Neural cell (in vitro differentiated cells): Measurements from ENCODE around the gene AQP2. TPM values are rescaled to one million over a fixed set of nuclear protein-coding genes. Genes with fewer than 3 reads are reported as not detected.

Experiments
- H2AFZ ChIP-seq: fragments of 200-600, 300-800 bp; sonication (generic), shearing (Covaris generic); 2 replicates; pipeline ENCODE4 v1.6.0; 2014; ENCODE audit warnings: low read depth, mild to moderate bottlenecking, antibody characterized with exemption, low read length, moderate library complexity
- H3F3A ChIP-seq: fragments of 200-600 bp; shearing (Covaris generic); 2 replicates; pipeline ENCODE4 v1.6.1; 2016; ENCODE audit warnings: mild to moderate bottlenecking, moderate library complexity, mixed read lengths, antibody characterized with exemption, low read length; ENCODE audit not compliant: insufficient read depth, poor library complexity, severe bottlenecking
- H3K27ac ChIP-seq: fragments of 200-600, 300-800 bp; sonication (generic), shearing (Covaris generic); 2 replicates; pipeline ENCODE4 v1.5.1; 2014; ENCODE audit warnings: mild to moderate bottlenecking, low read length, moderate library complexity
- H3K27me3 ChIP-seq: fragments of 300-800, 200-600 bp; sonication (generic), shearing (Covaris generic); 2 replicates; pipeline ENCODE4 v1.6.0; 2014; ENCODE audit warnings: mild to moderate bottlenecking, low read depth, low read length, moderate library complexity; ENCODE audit not compliant: insufficient read depth
- H3K36me3 ChIP-seq: fragments of 300-800, 200-600 bp; sonication (generic), shearing (Covaris generic); 2 replicates; pipeline ENCODE4 v1.5.1; 2014; ENCODE audit warnings: mild to moderate bottlenecking, antibody characterized with exemption, low read length, moderate library complexity; ENCODE audit not compliant: insufficient read depth
- H3K4me2 ChIP-seq: fragments of 300-800, 200-600 bp; sonication (generic), shearing (Covaris generic); 2 replicates; pipeline ENCODE4 v1.6.0; 2014; ENCODE audit warnings: mild to moderate bottlenecking, low read length
- H3K4me3 ChIP-seq: fragments of 300-800, 200-600 bp; sonication (generic), shearing (Covaris generic); 2 replicates; pipeline ENCODE4 v1.5.1; 2014; ENCODE audit warnings: mild to moderate bottlenecking, low read length, moderate library complexity
- H3K79me2 ChIP-seq: fragments of 200-600 bp; shearing (Covaris generic); replicated peaks from 2 replicates; pipeline ENCODE4 v1.6.0; 2014; ENCODE audit warnings: mild to moderate bottlenecking, low read length, moderate library complexity; ENCODE audit not compliant: insufficient read depth
- H3K9ac ChIP-seq: fragments of 300-800, 200-600 bp; sonication (generic), shearing (Covaris generic); 2 replicates; pipeline ENCODE4 v1.6.1; 2016; ENCODE audit warnings: mild to moderate bottlenecking, low read length, mixed read lengths
- H3K9me2 ChIP-seq: fragments of 200-600 bp; shearing (Covaris generic); 2 replicates; pipeline ENCODE4 v1.6.1; 2016; ENCODE audit warnings: mild to moderate bottlenecking, low read length, mixed read lengths; ENCODE audit not compliant: insufficient read depth
- H3K9me3 ChIP-seq: fragments of 200-600, 300-800 bp; sonication (generic), shearing (Covaris generic); 2 replicates; pipeline ENCODE4 v1.6.1; 2016; ENCODE audit warnings: mild to moderate bottlenecking, mixed run types, low read length, moderate library complexity, mixed read lengths
- H4K20me1 ChIP-seq: fragments of 200-600 bp; shearing (Covaris generic); 2 replicates; pipeline ENCODE4 v1.6.1; 2016; ENCODE audit warnings: mild to moderate bottlenecking, mixed run types; ENCODE audit not compliant: insufficient read depth
- EP300 ChIP-seq: fragments of 450-650 bp; conservative IDR thresholded peaks from 2 replicates; pipeline ENCODE4 v1.6.1; 2014; ENCODE audit warnings: antibody characterized with exemption, mild to moderate bottlenecking, moderate library complexity; ENCODE audit not compliant: poor library complexity, severe bottlenecking
- EZH2 ChIP-seq: fragments of 200-600, 300-800 bp; shearing (Covaris generic), sonication (generic); IDR thresholded peaks from 2 replicates; pipeline ENCODE4 v1.6.1; 2014; ENCODE audit warnings: antibody characterized with exemption, low read length, borderline replicate concordance, mild to moderate bottlenecking; ENCODE audit not compliant: insufficient read depth, poor library complexity, severe bottlenecking
- MXI1 ChIP-seq: fragments of 450-650 bp; conservative IDR thresholded peaks from 2 replicates; pipeline ENCODE4 v1.6.1; 2014; ENCODE audit warnings: antibody characterized with exemption, mild to moderate bottlenecking; ENCODE audit not compliant: poor library complexity, severe bottlenecking
- POLR2AphosphoS5 ChIP-seq: IDR thresholded peaks from 2 replicates; pipeline ENCODE4 v1.6.1; 2012
- RAD21 ChIP-seq: fragments of 450-650 bp; conservative IDR thresholded peaks from 2 replicates; pipeline ENCODE4 v1.6.1; 2014; ENCODE audit warnings: antibody characterized with exemption, mild to moderate bottlenecking, moderate library complexity
- SMC3 ChIP-seq: fragments of 450-650 bp; conservative IDR thresholded peaks from 2 replicates; pipeline ENCODE4 v1.6.1; 2014; ENCODE audit warnings: antibody characterized with exemption, mild to moderate bottlenecking, moderate library complexity; ENCODE audit not compliant: poor library complexity
- TAF1 ChIP-seq: IDR thresholded peaks from 2 replicates; pipeline ENCODE4 v1.6.1; 2012; ENCODE audit warnings: low read depth
- polyA plus RNA-seq: library from polyadenylated mRNA; depleted of rRNA; stranded (reverse); fragments of >200 nt; gene quantifications from 2 replicates; pipeline ENCODE4 v1.2.3, GENCODE V29; 2014
- TF ChIP-seq, protein P1 (sequence below): IDR thresholded peaks from 2 replicates; pipeline ENCODE4 v1.6.1; 2012; ENCODE audit warnings: borderline replicate concordance
- TF ChIP-seq, protein P2 (sequence below): fragments of 450-650 bp; IDR thresholded peaks from 2 replicates; pipeline ENCODE4 v1.5.1; 2014; ENCODE audit warnings: antibody characterized with exemption, mild to moderate bottlenecking, moderate library complexity; ENCODE audit not compliant: poor library complexity, severe bottlenecking

AQP2 gene
- polyA plus RNA-seq, 1 donor from 2014 or later = not detected

DNA sequence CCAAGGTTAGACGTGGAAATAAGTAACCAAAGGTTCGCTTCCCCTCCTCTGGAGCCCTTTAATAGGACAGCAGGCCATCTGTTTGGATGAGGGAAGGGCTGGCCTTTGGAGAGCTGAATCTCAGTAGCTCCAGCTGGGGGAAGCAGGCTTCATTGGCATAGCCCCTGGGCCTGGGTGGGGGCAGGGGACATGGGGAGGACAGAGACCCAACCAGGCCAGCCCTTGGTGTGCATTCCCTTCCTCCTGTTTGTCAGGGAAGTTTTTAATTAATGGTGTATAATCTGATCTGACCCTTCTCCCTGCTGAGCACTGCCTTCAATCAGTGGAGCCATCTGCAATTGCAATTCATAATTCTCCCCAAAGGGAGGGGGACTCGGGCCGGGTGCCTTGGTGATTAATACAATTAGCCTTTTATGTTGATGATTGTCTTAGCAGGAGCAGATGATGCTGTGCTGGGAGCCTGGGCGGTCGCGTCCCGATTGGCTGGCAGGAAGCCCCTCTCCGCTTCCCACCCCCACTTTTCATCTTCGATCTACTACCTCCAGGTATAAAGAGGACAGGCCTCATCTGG, 28.6 kb downstream of the AQP2 start (continued):
- TF ChIP-seq, protein P1, sequence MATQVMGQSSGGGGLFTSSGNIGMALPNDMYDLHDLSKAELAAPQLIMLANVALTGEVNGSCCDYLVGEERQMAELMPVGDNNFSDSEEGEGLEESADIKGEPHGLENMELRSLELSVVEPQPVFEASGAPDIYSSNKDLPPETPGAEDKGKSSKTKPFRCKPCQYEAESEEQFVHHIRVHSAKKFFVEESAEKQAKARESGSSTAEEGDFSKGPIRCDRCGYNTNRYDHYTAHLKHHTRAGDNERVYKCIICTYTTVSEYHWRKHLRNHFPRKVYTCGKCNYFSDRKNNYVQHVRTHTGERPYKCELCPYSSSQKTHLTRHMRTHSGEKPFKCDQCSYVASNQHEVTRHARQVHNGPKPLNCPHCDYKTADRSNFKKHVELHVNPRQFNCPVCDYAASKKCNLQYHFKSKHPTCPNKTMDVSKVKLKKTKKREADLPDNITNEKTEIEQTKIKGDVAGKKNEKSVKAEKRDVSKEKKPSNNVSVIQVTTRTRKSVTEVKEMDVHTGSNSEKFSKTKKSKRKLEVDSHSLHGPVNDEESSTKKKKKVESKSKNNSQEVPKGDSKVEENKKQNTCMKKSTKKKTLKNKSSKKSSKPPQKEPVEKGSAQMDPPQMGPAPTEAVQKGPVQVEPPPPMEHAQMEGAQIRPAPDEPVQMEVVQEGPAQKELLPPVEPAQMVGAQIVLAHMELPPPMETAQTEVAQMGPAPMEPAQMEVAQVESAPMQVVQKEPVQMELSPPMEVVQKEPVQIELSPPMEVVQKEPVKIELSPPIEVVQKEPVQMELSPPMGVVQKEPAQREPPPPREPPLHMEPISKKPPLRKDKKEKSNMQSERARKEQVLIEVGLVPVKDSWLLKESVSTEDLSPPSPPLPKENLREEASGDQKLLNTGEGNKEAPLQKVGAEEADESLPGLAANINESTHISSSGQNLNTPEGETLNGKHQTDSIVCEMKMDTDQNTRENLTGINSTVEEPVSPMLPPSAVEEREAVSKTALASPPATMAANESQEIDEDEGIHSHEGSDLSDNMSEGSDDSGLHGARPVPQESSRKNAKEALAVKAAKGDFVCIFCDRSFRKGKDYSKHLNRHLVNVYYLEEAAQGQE = no peak
- no peak for TF ChIP-seq EP300

DNA sequence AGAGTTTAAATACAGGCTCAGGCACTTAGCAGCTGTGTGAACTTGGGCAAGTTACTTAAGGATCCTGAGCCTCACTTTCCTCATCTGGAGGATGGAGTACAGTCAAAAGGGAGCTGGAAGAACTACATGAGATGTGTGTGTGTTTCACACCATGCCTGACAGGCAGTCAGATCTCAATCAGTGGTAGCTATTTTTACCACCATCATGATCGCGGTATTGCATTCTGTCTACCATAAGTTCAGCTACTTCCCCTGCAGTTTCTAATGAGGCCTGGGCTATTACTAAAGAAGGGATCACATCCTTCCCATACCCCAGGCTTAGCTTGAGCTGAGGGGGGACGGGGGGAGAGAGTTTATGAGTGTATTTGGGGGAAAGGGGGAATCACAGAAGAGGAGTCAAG, 29.3 kb downstream of the AQP2 start:
- H3K36me3 ChIP-seq = no peaks in the 10 kb centered on the region
- no peak overlapping the region for H3K4me2 ChIP-seq
- no peak for TF ChIP-seq SMC3
- H3K27me3 ChIP-seq = no peaks in the 10 kb centered on the region
- no peak overlapping the region for H3K9ac ChIP-seq
- no peaks in the 10 kb centered on the region for H3K9me3 ChIP-seq
- no peaks in the 10 kb centered on the region for H3K9me2 ChIP-seq
- no peaks in the 10 kb centered on the region for H3F3A ChIP-seq
- no peaks in the 10 kb centered on the region for H4K20me1 ChIP-seq
- no peak overlapping the region for H2AFZ ChIP-seq
- H3K27ac ChIP-seq = no peak overlapping the region
- H3K79me2 ChIP-seq = no peaks in the 10 kb centered on the region
- no peak overlapping the region for H3K4me3 ChIP-seq

DNA sequence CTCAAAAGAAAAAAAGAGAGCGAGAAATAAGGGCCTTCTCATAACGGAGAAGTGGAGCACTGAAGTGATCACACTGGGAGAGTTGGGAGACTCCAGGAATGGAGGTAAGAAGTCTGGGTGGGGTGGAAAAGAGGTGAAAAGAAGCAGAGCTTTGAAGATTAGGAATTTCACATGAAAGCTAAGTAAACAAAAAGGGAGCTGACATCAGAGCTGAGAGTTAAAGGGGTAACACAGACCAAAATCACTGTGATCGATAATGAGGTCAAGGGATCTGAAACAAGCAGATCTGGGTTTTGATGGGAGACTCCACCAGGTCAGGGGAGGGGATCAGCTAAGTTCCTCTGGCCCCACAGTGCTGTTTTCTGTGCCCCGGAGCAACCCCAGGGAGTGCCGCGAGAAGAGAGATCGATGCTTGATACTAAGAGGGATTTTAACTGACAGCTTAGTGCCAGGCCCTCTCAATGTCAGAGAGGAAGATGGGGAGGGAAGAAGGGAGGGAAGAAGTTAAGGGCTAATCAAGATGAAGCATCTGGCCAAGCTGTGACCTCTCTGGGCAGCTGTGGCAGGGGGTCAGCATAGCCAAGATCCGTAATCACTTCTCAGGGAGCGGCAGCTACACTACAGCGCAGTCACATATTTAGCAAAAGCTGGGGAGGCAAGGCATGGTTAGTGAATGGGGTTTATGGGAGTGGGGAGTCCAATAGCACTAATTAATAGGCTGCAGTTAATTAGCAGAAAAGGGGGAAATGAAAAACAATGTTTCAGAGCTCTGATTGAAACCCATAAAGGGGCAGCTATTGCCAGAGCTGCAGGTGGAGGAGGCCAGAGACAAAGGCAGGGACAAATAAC, 30.2 kb downstream of the AQP2 start:
- TF ChIP-seq EP300 = no peak
- no peak for TF ChIP-seq SMC3
- no peak for TF ChIP-seq EZH2
- TF ChIP-seq MXI1 = no peak
- TF ChIP-seq TAF1 = no peak
- TF ChIP-seq, protein P1 = no peak
- TF ChIP-seq, protein P2, sequence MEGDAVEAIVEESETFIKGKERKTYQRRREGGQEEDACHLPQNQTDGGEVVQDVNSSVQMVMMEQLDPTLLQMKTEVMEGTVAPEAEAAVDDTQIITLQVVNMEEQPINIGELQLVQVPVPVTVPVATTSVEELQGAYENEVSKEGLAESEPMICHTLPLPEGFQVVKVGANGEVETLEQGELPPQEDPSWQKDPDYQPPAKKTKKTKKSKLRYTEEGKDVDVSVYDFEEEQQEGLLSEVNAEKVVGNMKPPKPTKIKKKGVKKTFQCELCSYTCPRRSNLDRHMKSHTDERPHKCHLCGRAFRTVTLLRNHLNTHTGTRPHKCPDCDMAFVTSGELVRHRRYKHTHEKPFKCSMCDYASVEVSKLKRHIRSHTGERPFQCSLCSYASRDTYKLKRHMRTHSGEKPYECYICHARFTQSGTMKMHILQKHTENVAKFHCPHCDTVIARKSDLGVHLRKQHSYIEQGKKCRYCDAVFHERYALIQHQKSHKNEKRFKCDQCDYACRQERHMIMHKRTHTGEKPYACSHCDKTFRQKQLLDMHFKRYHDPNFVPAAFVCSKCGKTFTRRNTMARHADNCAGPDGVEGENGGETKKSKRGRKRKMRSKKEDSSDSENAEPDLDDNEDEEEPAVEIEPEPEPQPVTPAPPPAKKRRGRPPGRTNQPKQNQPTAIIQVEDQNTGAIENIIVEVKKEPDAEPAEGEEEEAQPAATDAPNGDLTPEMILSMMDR = no peak
- no peak for TF ChIP-seq RAD21
- no peak for TF ChIP-seq POLR2AphosphoS5
- no peak overlapping the region for H3K27ac ChIP-seq
- no peak overlapping the region for H3K9ac ChIP-seq

More for the DNA sequence above, 30.2 kb downstream of the AQP2 start:
- Histone ChIP-seq H3K9me2 (no peaks in the 10 kb centered on the region), H3K27me3 (no peaks in the 10 kb centered on the region), H3K9me3 (no peaks in the 10 kb centered on the region), H3K36me3 (no peaks in the 10 kb centered on the region), H4K20me1 (no peaks in the 10 kb centered on the region), H3K79me2 (no peaks in the 10 kb centered on the region), H3F3A (no peaks in the 10 kb centered on the region), H3K4me3 (no peak overlapping the region), H2AFZ (no peak overlapping the region), H3K4me2 (no peak overlapping the region)
